NCI-H446 (cell line): ENCODE results near the gene TMEM254.
"Not testable (repeated sequence)": the region's sequence is repeated elsewhere in the genome, so short reads cannot be mapped to it uniquely, and the experiment has no call there.

Experiments used
- DNase-seq, 2 experiments: peaks; one replicate each; lab custom pipeline; 2025; lab: John Stamatoyannopoulos, UW

TMEM254 gene

GRCh38 chr10:80078448-80079311 lies at the start of gene TMEM254:
TMEM254 (plus strand) TSS chr10:80078665; CDS start chr10:80078700, 35 bp downstream.
- DNase-seq = peak; percentile 44 to 76

- DNase-seq = not testable (repeated sequence)
These were observed 49.3 kb upstream of the TMEM254 start for GRCh38 chr10:80029205-80029604.

- not testable (repeated sequence) for DNase-seq
These were observed 48.6 kb upstream of the TMEM254 start for GRCh38 chr10:80029865-80030264.

GRCh38 chr10:80032503-80032902 lies 46.0 kb upstream of the TMEM254 start:
- DNase-seq = no peak

GRCh38 chr10:80034766-80035165 lies 43.7 kb upstream of the TMEM254 start:
- DNase-seq = not testable (repeated sequence)

- not testable (repeated sequence) for DNase-seq
These were observed 43.0 kb upstream of the TMEM254 start for GRCh38 chr10:80035430-80035829.

- not testable (repeated sequence) for DNase-seq
These were observed 41.5 kb upstream of the TMEM254 start for GRCh38 chr10:80036921-80037500.

GRCh38 chr10:80038226-80038625 lies 40.2 kb upstream of the TMEM254 start:
- DNase-seq = not testable (repeated sequence)

GRCh38 chr10:80041162-80041561 lies 37.3 kb upstream of the TMEM254 start:
- no peak for DNase-seq

- peak in 1 of 2 experiments; percentile 9 for DNase-seq
These were observed 33.5 kb upstream of the TMEM254 start for GRCh38 chr10:80044935-80045334.

GRCh38 chr10:80046629-80047441 lies 31.6 kb upstream of the TMEM254 start:
- DNase-seq = peak; percentile 30 to 75

GRCh38 chr10:80050752-80051151 lies 27.7 kb upstream of the TMEM254 start:
- no peak for DNase-seq

- DNase-seq = no peak
These were observed 26.5 kb upstream of the TMEM254 start for GRCh38 chr10:80051993-80052392.

- DNase-seq = no peak
These were observed 22.7 kb upstream of the TMEM254 start for GRCh38 chr10:80055760-80056159.

- no peak for DNase-seq
These were observed 21.3 kb upstream of the TMEM254 start for GRCh38 chr10:80057171-80057570.

GRCh38 chr10:80064120-80064886 lies 14.2 kb upstream of the TMEM254 start:
- DNase-seq = no peak

GRCh38 chr10:80066809-80067208 lies 11.7 kb upstream of the TMEM254 start:
- DNase-seq = no peak

- not testable (repeated sequence) for DNase-seq
These were observed 10.6 kb upstream of the TMEM254 start for GRCh38 chr10:80067821-80068220.

GRCh38 chr10:80068270-80068669 lies 10.2 kb upstream of the TMEM254 start:
- DNase-seq = no peak

- DNase-seq = no peak
These were observed 8.4 kb upstream of the TMEM254 start for GRCh38 chr10:80070057-80070456.

- no peak for DNase-seq
These were observed 5.9 kb upstream of the TMEM254 start for GRCh38 chr10:80072584-80072983.

- no peak for DNase-seq
These were observed 2.7 kb upstream of the TMEM254 start for GRCh38 chr10:80075781-80076180.
